HPDE6-E6E7 (cell line): ENCODE results near the gene CLEC16A.
"Not testable (repeated sequence)": the region's sequence is repeated elsewhere in the genome, so short reads cannot be mapped to it uniquely, and the experiment has no call there.

Experiments
- DNase-seq: peaks from one replicate; pipeline ENCODE4 v3.0.0; 2011; ENCODE audit warnings: missing footprints; ENCODE audit errors: extremely low spot score

CLEC16A gene

DNA sequence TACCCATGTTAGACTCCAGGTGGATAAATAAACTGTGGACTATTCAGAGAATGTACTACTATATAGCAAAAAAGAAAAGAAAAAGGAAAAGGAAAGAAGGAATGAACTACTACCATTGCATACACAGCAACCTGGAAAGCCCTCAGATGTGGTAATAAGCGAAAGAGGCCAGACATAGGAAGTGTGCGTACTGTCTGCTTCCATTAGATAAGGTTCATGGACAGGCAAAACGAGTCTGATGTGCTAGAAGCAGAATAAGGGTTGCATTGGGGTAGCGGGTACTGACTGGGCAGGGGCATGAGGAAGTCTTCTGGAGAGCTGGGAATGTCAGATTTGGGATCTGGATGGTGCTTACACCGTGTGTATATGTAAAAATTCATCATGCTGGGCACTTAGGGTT lies 21.8 kb downstream of the CLEC16A start:
- DNase-seq: no peak

DNA sequence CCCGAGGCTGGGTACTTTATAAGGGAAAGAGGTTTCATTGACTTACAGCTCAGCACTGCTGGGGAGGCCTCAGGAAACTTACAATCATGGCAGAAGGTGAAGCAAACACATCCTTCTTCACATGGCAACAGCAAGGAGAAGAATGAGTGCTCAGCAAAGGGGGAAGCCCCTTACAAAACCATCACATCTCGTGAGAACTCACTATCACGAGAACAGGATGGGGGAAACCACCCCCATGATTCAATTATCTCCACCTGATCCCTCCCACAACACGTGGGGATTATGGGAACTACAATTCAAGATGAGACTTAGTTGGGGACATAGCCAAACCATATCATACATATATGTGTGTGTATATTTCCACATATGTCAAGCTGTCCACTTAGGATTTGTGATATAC lies 22.2 kb downstream of the CLEC16A start:
- not testable (repeated sequence) for DNase-seq

DNA sequence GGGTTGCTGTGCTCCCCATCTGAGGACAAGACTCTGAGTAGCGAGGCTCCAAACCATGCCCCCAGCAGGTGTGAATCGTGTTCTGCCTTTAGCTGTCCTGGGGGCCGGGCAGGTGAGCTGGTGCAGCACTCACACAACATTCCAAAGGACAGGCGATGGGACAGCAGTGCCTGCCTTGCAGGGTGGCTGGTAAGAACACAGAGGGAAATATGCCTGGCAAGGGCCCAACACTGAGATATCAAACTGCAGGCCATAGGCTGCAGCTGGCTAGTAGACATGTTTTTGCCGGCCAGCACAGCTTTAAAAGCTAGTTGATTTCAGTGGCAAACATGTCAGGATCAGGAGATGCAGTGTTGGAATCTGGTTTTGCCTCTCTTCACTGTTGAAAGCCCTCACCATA lies 23.6 kb downstream of the CLEC16A start:
- no peak for DNase-seq

DNA sequence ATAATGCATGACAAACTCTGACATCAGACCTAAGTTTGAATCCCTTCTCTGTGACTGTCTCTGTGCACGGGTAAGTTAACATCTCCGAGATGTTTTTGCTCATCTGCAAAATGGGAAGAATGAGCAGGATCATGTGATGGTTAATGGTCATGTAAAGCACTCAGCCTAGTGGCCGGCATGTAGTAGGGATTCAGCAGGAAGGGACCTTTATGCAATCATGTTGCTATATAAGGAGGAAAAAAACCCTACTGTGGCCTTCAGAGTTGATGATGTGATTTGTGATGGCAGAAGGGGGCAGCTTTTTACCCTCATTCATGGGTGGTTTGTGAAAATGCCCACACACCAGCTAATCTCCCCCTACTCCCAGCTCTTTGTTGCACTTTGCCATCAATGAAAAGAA lies 24.1 kb downstream of the CLEC16A start:
- no peak for DNase-seq

DNA sequence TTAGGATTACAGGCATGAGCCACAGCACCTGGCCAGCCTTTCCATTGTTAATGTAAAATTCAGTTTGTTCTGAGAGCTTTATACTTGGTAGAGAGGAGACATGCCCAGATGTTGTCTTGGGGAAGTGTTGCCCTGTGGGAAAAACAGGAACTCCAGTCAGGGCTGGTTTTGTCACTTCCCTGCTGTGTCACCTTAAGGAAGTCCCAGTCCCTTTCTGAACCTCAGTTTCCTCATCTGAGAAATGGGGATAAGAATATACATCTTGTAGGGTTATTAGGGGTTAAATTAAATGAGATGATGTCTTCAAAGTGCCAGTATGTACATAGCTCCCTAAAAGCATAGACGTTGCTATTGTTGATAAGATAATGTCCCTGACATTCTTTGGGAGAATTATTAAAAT lies 25.3 kb downstream of the CLEC16A start:
- DNase-seq: no peak

DNA sequence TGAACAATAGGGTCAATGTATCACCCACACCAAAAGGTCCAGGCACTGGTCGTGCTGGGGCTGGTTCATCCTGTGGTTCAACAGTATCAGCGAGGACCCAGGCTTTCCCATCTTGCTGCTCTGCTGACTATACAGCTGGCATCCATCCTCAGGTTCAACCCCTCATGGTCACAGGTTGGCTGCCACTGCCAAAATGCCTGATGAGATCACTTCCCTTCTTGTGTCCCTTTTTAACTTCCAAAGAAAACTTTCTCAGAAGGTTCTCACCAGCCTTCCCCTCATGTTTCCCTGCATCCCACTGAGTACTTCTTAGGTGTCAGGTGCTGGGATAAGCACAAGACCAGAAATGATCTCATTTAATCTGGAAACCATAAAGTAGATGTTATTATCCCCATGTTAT lies 25.7 kb downstream of the CLEC16A start:
- DNase-seq: no peak

DNA sequence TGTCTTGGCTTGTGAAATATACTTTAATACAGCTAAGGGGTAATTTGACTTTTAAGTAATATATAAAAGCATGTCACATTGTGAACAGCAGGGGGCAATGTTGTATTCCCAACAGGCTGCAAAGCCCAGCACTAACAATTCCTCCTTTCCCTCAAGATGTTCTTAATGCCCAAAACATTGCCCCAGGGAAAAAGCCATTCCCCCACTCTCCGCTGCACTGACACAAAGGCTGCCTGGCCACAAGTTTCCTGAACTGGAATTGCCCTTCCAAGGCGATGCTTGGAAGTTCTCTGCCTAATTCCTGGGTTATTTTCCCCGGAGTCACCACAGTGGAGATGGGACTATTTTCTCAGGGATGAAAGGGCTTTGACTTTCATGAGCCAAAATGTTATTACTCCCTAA lies 27.2 kb downstream of the CLEC16A start:
- DNase-seq: no peak

DNA sequence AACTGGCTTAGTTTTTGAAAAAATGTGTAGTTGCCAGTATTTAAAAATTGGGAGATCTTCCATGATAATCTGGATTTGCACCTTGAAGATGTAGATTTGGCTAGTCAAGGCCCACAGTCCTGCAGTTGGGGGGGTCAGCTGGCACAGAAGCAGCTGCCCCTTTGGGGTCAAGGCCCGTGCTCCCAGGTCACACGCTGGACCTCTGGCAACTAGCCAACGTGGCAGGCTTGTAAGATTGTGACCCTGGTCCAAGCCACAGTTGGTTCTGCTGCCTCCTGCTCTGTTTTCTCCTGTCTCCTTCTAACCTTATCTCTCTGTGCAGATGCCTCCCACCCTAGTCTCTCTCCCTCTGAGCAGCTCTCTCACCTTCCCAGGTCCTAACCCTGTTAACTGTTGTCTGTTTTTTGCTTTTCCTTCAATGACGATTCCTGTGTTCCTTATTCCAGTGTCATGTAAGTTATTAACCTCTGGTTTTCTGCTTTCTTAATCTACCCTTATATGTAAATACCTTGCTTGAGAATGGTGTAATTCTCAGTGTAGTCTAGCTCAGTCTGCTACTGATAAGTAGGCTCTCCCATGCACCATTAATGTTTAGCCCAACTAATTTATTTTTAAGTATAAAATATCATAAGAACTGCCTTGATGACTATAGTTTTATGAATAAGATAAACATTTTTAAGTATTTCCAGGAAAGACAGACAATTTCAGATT lies 27.9 kb downstream of the CLEC16A start:
- no peak for DNase-seq

DNA sequence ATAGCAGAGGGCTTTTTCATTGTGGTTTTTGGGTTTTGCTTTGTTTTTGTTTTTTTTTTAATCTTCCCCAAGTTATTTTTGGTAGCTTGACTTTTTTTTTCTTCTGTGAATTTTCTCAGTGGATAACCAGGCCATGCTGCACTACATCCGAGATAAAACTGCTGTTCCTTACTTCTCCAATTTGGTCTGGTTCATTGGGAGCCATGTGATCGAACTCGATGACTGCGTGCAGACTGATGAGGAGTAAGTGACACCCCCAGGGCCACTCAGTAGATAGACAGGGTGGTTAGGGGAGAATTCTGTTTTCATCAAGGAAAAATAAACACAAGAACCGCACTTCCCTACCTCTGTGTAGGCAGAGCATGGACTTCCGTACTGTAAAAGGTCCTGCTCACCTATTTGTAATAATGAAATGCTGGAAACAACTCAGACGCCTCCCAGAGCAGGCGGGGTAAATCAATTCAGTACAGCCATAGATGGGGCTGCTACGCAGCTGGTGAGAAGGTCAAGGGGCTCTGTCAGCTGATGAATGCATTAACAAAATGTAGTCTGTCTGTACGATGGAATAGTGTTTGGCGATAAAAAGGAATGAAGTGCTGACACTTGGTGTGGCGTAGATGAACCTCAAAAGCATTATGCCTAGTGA lies 28.6 kb downstream of the CLEC16A start:
- no peak for DNase-seq

DNA sequence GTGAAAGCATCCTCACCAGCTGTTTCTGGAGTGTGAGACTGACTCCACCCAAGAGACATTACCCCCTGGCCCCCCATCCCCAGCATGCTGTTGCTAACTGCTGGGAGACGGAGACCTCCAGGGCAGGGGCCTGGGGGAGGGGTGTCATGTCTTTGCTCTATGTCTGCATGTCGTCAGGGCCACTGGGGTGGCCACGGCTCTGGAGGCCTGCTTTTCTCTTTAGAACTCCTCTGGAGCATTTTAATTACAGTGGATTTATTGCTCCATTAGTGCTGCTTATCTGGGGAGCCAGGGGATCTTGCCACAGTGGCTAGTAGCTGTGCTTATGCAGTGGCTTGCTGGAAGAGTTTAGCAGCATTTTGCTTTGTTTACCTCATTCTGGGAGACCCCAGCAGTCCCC lies 32.3 kb downstream of the CLEC16A start:
- no peak for DNase-seq

DNA sequence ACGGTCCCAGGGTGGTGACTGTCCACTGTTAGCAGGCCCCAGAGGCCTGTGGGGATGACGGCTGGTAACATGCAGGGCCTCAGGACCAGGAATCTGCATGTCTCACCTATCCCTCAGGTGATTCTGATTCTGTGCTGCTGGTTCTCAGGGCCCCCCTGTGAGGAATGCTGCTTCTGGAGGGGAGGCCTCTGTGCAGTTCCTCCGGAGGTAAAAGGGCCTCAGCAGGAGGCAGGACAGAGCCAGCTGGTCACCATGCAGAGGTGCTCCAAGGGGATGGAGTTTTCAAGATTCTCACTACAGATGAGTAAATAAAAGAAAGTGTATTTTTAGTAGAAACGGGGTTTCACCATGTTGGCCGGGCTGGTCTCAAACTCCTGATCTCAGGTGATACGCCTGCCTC lies 33.8 kb downstream of the CLEC16A start:
- DNase-seq: no peak

DNA sequence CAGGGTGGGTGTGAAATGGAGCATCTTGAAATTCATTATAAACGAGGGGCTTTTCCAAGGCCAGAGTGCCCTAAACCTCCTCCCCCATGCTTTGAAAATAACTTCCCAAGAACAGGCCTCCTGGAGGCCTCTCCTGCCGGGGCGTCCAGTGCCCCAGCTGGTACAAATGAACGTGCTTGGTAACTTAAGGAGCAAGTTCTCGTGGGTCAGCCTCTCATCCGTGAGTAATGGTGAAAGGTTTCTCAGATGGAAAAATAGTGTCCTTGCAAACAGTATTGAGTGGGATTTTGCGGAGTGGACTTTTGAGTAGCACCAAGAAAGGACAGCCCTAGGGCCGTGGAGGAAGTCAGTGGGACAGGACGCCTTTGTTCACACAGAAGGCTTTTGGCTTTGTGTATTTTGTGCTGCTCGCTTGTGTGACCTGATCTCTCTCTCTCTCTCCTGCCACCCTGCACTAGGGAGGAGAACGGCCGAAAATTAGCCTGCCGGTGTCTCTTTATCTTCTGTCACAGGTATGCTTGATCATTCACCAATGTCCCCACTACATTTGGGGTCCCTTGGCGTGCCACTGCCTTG lies 34.6 kb downstream of the CLEC16A start:
- no peak for DNase-seq

DNA sequence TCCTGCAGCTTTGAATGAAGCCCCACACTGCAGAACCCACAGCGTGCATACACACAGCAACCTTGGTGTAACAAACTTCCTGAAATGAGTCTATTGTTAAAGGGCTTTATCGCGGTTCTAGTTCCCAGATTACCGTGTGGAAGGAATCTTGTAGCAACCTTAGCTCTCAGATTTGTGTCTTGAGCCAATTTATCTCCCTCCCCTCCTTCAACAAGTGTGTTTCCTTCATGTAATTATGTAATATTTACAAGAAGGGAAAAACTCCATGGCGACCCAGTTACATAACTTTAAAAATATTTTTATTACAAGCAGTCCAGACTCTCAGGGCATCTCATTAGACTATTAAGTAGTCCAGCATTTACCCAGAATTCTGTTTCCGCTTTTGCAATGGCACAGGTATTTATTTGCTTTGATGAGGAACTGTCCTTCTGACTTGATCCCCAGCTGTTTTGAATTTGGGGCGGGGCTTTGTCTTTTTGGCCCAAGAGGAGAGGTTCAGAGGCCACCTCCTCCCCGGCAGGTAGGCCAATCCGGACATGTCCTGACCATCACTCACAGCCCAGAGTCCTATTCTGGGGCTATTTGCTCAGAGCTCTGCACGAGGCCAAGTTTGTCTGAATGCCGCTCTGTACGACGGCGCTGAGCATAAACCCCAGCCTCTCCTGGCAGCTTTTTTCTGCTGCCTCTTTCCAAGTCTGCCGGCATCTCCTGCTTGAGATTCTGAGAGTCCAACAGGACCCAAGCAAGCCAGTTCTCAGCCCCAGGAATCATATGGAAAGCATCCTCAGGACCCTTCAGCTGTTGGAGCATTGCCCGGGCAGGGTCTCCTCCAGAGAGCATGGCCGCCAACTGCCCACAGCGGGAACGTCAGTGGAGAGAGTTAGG lies 35.6 kb downstream of the CLEC16A start:
- peak; percentile 62 for DNase-seq

DNA sequence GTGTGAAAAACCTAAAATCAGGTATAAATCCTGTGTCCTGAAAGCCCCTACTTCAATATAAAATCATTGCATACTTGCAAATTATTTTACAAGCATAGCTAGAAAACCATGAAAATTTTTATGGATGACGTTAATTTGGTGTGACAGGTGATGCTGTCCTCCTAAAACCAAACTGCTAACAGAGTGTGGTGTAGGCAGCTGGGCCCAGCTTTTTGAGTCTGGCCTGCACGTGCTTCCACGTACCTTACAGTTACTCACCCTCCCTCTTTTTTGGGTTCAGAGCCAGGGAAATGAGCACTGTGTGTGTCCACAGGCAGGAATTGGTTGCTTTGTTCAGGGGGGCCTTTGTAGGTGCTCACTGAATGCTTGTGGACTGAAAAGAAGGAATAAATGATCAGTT lies 36.4 kb downstream of the CLEC16A start:
- no peak for DNase-seq

DNA sequence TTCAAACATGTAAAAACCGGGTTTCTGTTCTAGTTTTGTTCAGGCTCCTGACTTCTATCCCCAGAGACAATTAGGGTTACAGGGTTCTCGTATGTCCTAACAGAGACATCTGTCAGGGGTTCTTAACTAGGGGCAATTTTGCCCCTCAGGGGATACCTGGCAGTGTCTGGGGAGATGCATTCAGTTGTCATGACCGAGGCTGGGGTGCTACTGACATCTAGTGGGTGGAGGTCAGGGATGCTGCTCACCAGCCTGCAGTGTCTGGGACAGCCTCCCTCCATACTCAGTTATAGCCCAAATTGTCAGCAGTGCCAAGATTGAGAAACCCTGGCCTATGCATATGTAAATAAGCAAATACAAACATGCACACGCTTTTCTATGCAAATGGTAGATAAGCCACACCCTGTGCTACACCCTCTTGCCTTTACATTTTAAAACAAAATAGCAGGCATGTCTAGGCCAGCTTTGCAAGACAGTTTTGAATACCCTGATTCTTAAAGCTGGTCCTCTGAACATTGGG lies 37.4 kb downstream of the CLEC16A start:
- no peak for DNase-seq

DNA sequence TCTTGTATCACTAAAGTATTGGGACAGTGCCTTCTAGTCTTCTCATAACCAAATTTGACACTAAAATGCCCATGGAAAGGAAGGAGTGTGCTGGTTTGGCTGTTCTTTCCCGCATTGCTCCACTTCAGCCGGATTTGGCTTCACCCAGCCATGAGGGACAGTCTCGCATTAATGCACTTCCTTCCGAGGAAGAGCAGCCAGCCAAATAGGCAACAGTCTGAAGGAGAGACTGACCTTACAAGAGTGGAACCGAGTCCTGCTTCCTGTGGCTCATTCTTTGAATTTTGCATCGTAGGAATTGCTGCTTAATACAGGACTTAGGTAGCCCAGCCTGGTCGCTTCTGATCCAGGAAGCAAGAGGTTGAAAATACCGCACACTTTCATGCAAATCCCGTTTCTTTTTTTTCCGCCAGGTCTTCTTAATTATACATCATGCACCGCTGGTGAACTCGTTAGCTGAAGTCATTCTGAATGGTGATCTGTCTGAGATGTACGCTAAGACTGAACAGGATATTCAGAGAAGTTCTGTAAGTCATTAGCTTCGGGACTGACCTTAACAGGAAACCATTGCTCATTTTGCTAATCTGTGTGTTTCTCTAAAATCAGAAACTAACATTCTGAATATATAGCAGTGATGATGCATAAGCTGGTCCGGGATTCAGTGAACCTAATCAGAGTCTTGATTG lies 38.2 kb downstream of the CLEC16A start:
- DNase-seq: no peak

DNA sequence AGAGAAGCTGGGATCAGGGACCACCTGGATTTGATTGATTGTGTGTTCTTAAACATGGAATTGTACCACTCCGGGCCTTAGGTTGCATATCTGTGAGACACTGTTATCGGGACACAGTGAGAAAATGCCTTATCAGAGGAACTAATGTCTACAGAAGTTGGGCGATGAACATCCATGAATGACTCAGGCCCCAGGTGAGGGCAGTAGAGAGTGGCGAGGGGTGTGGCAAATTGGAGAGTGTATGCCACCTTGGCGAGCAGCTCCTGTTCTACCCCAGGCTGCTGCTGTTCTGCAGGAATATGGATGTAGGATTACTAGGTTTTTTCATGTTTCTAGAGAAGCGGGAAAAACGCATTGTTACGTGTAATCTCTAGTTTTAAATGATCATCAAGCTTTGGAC lies 38.8 kb downstream of the CLEC16A start:
- no peak for DNase-seq

DNA sequence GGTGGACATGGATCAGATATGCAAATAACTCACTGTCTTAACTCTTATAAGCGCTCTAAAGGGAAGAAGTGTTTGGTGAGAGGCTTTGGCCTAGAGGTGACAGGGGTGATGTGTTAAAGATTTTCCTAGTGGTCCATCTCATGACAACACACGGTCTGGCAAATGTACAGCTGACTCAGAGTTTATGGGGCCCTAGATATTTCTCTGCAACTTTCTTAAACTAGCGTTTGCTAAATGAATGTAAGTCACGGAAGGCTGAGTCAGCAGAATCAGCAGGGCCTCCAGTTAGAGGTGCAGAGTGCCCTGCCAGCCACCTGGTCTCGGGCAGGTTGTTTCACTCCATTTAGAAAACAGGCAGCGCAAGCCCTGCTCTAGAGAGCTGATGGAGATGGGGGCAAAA lies 40.1 kb downstream of the CLEC16A start:
- DNase-seq: no peak

DNA sequence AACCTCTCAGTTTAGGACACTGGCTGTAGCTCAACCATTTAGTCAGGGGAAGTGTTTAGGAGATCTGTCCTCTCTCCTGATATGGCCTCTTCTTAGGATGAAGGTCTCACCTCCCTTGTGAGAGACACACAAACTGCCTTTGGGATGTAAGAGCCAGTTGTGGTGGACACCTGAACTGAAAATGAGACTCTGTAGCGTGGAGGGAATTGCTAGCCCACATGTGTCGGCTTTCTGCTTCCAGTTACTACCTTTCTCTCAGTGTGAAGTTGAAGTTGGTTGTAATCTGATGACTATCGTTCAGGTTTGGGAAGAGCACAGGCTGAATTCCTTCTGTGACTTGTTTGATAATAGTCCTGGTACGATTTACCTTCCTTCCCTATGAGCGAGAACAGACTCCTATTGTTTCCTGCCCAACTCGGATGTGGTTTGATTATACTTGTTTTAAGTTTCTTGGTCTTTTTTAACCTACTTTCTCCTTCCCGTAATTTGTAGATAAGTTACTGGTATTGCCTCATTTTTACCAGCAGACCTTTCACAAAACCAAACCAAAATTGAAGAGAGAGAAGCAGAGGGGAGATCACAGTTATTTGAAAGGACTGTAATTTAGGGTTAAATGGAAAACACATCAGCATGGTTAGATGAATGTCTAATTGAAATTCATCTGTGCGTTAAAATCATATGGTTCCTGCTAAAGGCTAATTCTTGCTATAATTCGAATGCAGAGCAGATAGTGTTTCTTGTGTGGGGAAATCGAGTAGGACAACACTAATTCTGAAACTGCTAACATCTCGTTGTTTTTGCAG lies 43.2 kb downstream of the CLEC16A start:
- DNase-seq: no peak

DNA sequence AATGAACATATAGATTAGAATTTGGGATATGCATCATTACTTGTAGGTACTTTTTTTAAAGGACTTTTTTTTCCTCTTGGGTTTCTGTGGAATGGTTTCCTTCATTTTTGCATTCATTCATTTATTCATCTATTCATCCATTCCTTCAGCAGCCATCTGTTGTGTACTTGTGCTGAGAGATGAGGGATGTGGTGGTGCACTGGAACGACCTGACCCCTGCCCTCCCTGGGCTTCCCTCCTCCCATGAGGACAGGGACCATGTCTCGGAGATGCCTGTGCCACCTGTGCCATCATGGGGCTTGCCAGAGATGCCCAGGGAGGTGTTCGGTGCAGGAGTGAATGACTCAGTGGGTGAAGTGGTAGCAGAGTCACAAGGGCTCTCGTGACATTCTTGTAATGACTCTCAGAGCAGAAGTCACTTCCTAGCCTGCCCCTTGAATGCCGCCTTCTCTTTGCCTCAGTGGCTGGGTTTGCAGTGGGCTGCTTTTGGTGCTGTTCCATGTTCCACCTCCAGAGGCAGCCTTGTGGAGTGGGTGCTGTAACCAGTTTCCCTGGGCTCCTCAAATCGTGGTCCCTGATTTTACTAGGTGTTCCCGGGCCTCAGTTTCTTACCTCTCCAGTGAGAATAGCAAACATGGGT lies 43.9 kb downstream of the CLEC16A start:
- no peak for DNase-seq
